Measurements from ENCODE around the gene SLC38A2. TPM values are rescaled to one million over a fixed set of nuclear protein-coding genes. Genes with fewer than 3 reads are reported as not detected.

The SLC38A2 gene
- total RNA-seq, 1 experiment from 2014 or later: 453 TPM

- Histone ChIP-seq H3T11ph (ENCODE audit: low read length) (no peak overlapping the region), H2BK12ac (ENCODE audit: insufficient read length, low read depth, low read length) (no peak overlapping the region), H3K18ac (ENCODE audit: insufficient read length, low read depth, low read length) (no peak overlapping the region), H3K56ac (ENCODE audit: insufficient read length, low read depth, low read length) (no peak overlapping the region), H3K9ac (ENCODE audit: extremely low read depth, insufficient read length, low read length) (no peak overlapping the region), H3K79me1 (ENCODE audit: insufficient read depth, low read depth, low read length, poor library complexity, severe bottlenecking) (no peaks in the 10 kb centered on the region), H4K5ac (ENCODE audit: insufficient read length, low read depth, low read length) (no peak overlapping the region), H3K79me2 (ENCODE audit: insufficient read depth, low read length) (0 out of 2 replicates have a peak, but pooled peaks cover 1% of the 10 kb centered on the region), H4K91ac (ENCODE audit: insufficient read length, low read depth, low read length) (no peak overlapping the region), H4K20me1 (ENCODE audit: control insufficient read depth, insufficient read depth, insufficient read length) (no peaks in the 10 kb centered on the region), H2BK5ac (ENCODE audit: insufficient read length, low read length) (no peak overlapping the region), H2BK120ac (ENCODE audit: low read depth, low read length, poor library complexity, severe bottlenecking) (no peak overlapping the region), H2AK5ac (ENCODE audit: insufficient read length, low read length) (no peak overlapping the region), H2BK15ac (ENCODE audit: low read depth, low read length) (no peak overlapping the region), H3K4ac (ENCODE audit: low read depth, low read length) (no peak overlapping the region), H3K27ac (ENCODE audit: insufficient read length, low read depth, low read length) (no peak overlapping the region), H3K14ac (ENCODE audit: insufficient read depth, low read length) (no peak overlapping the region), H4K8ac (replicated peaks; ENCODE audit: insufficient read length, low read depth, low read length) (no peak overlapping the region), H3K27me3 (ENCODE audit: insufficient read depth, low read length) (no peaks in the 10 kb centered on the region), H3K23ac (ENCODE audit: insufficient read length, low read depth, low read length) (no peak overlapping the region), H2BK20ac (ENCODE audit: low read depth, low read length, poor library complexity, severe bottlenecking) (no peak overlapping the region), H3K4me2 (ENCODE audit: insufficient read depth, insufficient read length, low read length) (no peak overlapping the region), H3K9me3 (ENCODE audit: control insufficient read depth, low read depth, low read length) (no peaks in the 10 kb centered on the region), H3K23me2 (ENCODE audit: insufficient read length, low read depth, low read length, poor library complexity, severe bottlenecking) (no peaks in the 10 kb centered on the region), H3K4me1 (ENCODE audit: insufficient read depth, low read length) (no peaks in the 10 kb centered on the region), H2AFZ (ENCODE audit: low read length) (no peak overlapping the region)
- H3K36me3 Mint-ChIP-seq (ENCODE audit: insufficient read depth in 1 of 3, low read depth in 3 of 3): peaks cover 15 to 31% (median 16%) of the 10 kb centered on the region in 3 experiments
- no peak for TF ChIP-seq CTCF (conservative IDR thresholded peaks at IDR 0.05)
- H3K27me3 Mint-ChIP-seq (ENCODE audit: low read depth): no peaks in the 10 kb centered on the region
- H3K4me3 Mint-ChIP-seq: no peak overlapping the region
- H3K9me3 Mint-ChIP-seq: peaks cover 11 to 12% of the 10 kb centered on the region in 2 experiments; a peak in 4 of 5 replicates
- H3K4me1 Mint-ChIP-seq: no peaks in the 10 kb centered on the region
- WGBS (ENCODE audit: extremely low coverage, insufficient read length, low lambda C conversion rate): no CpG with 5 or more reads among the region's 4 CpGs
- H3K27ac Mint-ChIP-seq: no peak overlapping the region
- no peak for DNase-seq
These were observed 43.0 kb upstream of the SLC38A2 start for GRCh38 chr12:46415552-46415951.
